ENCODE results near the gene TMEM80.
"Not testable (repeated sequence)": the region's sequence is repeated elsewhere in the genome, so short reads cannot be mapped to it uniquely, and the experiment has no call there.

TMEM80 gene

DNA sequence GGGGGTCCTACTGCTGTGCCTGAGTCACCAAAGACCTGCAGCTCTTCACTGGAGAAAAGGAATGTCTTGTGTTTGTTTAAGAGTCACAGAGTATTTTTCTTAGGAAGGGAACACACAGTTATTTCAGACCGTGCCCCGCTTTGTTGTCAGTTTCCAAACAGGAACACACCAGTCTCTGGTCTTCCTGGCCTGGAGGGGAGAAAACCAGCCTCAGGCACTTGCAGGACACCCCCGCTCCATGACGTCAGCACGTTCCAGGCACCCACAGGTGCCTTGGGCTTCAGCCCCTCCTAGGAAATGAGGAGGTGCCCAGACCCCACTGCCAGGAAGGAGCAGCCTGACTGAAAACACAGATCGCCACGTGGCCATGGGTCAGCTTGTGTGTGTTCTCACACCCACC is 6.0 kb upstream of the TMEM80 start:
- no peak for TF ChIP-seq CTCF (IDR thresholded peaks at IDR 0.05; ENCODE audit: low read length, missing control alignments)
- DNase-seq (ENCODE audit: low read depth), result no peak

DNA sequence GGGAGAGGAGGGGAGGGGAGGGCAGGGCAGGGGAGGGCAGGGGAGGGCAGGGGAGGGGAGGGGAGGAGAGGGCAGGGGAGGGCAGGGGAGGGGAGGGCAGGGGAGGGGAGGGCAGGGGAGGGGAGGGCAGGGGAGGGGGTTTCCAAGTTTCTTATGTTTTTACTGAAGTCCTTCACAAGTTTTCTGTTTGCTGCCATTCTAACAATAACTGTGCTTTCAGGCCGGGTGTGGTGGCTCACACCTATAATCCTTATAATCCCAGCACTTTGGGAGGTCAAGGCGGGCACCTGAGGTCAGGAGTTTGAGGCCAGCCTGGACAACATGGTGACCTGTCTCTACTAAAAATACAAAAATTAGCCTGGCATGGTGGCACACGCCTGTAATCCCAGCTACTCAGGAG is 5.4 kb upstream of the TMEM80 start:
- H3K4me3 ChIP-seq (replicated peaks; ENCODE audit: low read depth, low read length); DNase-seq (ENCODE audit: low read depth): not testable (repeated sequence)

More for the DNA sequence above, 6.0 kb upstream of the TMEM80 start:
- H3K4me3 ChIP-seq (replicated peaks; ENCODE audit: low read depth, low read length), result no peak overlapping the region

GRCh38 chr11:690738-691633 is 4.6 kb upstream of the TMEM80 start:
- no peak for TF ChIP-seq CTCF (IDR thresholded peaks at IDR 0.05; ENCODE audit: low read length, missing control alignments)
- no peak overlapping the region for H3K4me3 ChIP-seq (replicated peaks; ENCODE audit: low read depth, low read length)
- DNase-seq (ENCODE audit: low read depth), result peak; percentile 37

- no peak for TF ChIP-seq CTCF (IDR thresholded peaks at IDR 0.05; ENCODE audit: low read length, missing control alignments)
- H3K4me3 ChIP-seq (replicated peaks; ENCODE audit: low read depth, low read length), result no peak overlapping the region
- DNase-seq (ENCODE audit: low read depth), result no peak
Measured at GRCh38 chr11:691710-692590, 3.7 kb upstream of the TMEM80 start.

DNA sequence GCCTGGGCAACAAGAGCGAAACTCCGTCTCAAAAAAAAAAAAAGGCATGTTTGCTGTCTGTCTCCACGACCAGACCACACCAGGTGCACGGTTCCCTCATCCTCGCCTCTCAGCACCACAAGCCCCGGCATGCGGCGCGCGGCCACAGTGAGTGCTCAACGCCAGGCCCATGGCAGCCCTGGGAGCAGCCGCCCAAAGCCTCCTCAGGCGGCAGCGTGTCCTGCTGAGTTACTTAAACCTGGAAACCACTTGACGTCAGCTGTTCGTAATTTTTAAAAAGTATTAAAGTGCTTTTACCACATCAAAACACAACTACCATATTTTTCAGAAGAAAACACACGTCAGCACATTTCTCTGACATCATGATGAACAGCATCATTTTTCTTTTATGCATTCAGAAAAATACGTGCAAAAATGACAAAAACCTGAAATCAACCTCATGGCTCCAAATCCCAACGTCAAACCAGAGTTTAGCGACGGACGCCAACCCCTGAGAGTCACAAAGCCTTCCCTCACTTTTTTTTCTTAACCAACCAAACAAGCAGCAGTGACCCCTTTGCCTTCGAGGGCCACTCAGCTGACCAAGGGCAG is 2.7 kb upstream of the TMEM80 start:
- no peak for DNase-seq (ENCODE audit: low read depth)
- H3K4me3 ChIP-seq (replicated peaks; ENCODE audit: low read depth, low read length), result peak overlapping the region; percentile 63
- no peak for TF ChIP-seq CTCF (IDR thresholded peaks at IDR 0.05; ENCODE audit: low read length, missing control alignments)

DNA sequence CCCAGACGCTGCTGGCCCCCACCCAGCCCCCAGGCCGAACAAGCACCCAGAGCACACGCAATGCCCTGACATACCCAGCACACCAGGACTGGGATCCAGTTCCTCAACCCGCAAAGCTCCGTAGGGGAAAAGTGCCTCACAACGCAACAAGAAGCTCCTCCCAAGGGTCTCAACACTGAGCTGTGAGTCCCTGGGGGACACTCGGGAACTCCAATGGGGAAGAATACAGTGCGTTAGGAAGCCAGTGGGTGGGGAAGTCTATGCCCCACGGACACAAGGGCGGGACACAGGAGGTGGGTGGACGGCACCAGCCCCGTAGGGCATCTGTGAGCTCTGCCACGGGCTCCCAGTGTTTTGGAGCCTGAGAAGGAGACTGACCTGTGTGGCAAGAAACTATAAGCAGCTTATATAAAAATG is 2.2 kb upstream of the TMEM80 start:
- no peak for DNase-seq (ENCODE audit: low read depth)
- no peak for TF ChIP-seq CTCF (IDR thresholded peaks at IDR 0.05; ENCODE audit: low read length, missing control alignments)

More for the DNA sequence above, 2.2 kb upstream of the TMEM80 start:
- peak overlapping the region; percentile 63 for H3K4me3 ChIP-seq (replicated peaks; ENCODE audit: low read depth, low read length)
